OCI-LY1 (cell line): ENCODE data around the gene EVPL.
A peak's percentile ranks its signal among the peaks of the same experiment; 100 is the strongest.

Experiments used
- H2AFZ ChIP-seq: fragments of 200-600 bp; sonication (generic), shearing (Covaris generic); 2 replicates; pipeline ENCODE4 v1.6.0; 2014; ENCODE audit warnings: antibody characterized with exemption, mild to moderate bottlenecking, low read length
- H3F3A ChIP-seq: fragments of 200-600 bp; sonication (generic), shearing (Covaris generic); 2 replicates; pipeline ENCODE4 v1.6.0; 2014; ENCODE audit warnings: mild to moderate bottlenecking, antibody characterized with exemption, low read length, moderate library complexity; ENCODE audit not compliant: insufficient read depth
- H3K27ac ChIP-seq: fragments of 200-600 bp; sonication (generic); 2 replicates; pipeline ENCODE4 v1.5.1; 2014; ENCODE audit warnings: low read length, mixed run types, mild to moderate bottlenecking, low read depth; ENCODE audit not compliant: poor library complexity, severe bottlenecking
- H3K27me3 ChIP-seq: fragments of 200-600 bp; sonication (generic); 2 replicates; pipeline ENCODE4 v1.6.0; 2014; ENCODE audit warnings: antibody characterized with exemption, mild to moderate bottlenecking, low read length, moderate library complexity; ENCODE audit not compliant: insufficient read depth
- H3K36me3 ChIP-seq: fragments of 200-600 bp; sonication (generic); 2 replicates; pipeline ENCODE4 v1.6.1; 2014; ENCODE audit warnings: mild to moderate bottlenecking, antibody characterized with exemption, low read length, moderate library complexity, mixed read lengths; ENCODE audit not compliant: insufficient read depth
- H3K4me1 ChIP-seq: fragments of 200-600 bp; sonication (generic); 2 replicates; pipeline ENCODE4 v1.5.1; 2014; ENCODE audit warnings: mild to moderate bottlenecking, low read length, moderate library complexity; ENCODE audit not compliant: insufficient read depth, severe bottlenecking
- H3K4me2 ChIP-seq: fragments of 200-600 bp; sonication (generic), shearing (Covaris generic); 2 replicates; pipeline ENCODE4 v1.6.1; 2014; ENCODE audit warnings: low read length
- H3K4me3 ChIP-seq: fragments of 200-600 bp; sonication (generic); 2 replicates; pipeline ENCODE4 v1.5.1; 2014; ENCODE audit warnings: low read length, low read depth, mild to moderate bottlenecking, mixed read lengths; ENCODE audit not compliant: poor library complexity, severe bottlenecking
- H3K79me2 ChIP-seq: fragments of 200-600 bp; shearing (Covaris generic); 2 replicates; pipeline ENCODE4 v1.6.1; 2016; ENCODE audit warnings: mixed run types, low read length, mixed read lengths; ENCODE audit not compliant: insufficient read depth
- H3K9ac ChIP-seq: fragments of 200-600 bp; sonication (generic), shearing (Covaris generic); 2 replicates; pipeline ENCODE4 v1.6.1; 2014; ENCODE audit warnings: mild to moderate bottlenecking, low read length, mixed read lengths
- H3K9me2 ChIP-seq: fragments of 200-600 bp; sonication (generic), shearing (Covaris generic); 2 replicates; pipeline ENCODE4 v1.6.1; 2014; ENCODE audit warnings: low read depth, mild to moderate bottlenecking, low read length, mixed read lengths
- H3K9me3 ChIP-seq: fragments of 200-600 bp; shearing (Covaris generic); 2 replicates; pipeline ENCODE4 v1.6.1; 2014; ENCODE audit warnings: low read length, mixed read lengths
- H4K20me1 ChIP-seq: fragments of 200-600 bp; sonication (generic), shearing (Covaris generic); 2 replicates; pipeline ENCODE4 v1.6.0; 2016; ENCODE audit warnings: mild to moderate bottlenecking, low read length; ENCODE audit not compliant: insufficient read depth
- EZH2 ChIP-seq: fragments of 200-600 bp; sonication (generic), shearing (Covaris generic); IDR thresholded peaks from 2 replicates; pipeline ENCODE4 v1.8.0; 2017; ENCODE audit warnings: borderline replicate concordance, mixed run types, mild to moderate bottlenecking, antibody characterized with exemption, low read length, moderate library complexity, mixed read lengths
- TF ChIP-seq, protein P1 (sequence below): fragments of 200-600 bp; sonication (generic), shearing (Covaris generic); IDR thresholded peaks from 2 replicates; pipeline ENCODE4 v1.5.1; 2017; ENCODE audit warnings: mild to moderate bottlenecking, antibody characterized with exemption, low read length, moderate library complexity, mixed read lengths

Gene EVPL

DNA sequence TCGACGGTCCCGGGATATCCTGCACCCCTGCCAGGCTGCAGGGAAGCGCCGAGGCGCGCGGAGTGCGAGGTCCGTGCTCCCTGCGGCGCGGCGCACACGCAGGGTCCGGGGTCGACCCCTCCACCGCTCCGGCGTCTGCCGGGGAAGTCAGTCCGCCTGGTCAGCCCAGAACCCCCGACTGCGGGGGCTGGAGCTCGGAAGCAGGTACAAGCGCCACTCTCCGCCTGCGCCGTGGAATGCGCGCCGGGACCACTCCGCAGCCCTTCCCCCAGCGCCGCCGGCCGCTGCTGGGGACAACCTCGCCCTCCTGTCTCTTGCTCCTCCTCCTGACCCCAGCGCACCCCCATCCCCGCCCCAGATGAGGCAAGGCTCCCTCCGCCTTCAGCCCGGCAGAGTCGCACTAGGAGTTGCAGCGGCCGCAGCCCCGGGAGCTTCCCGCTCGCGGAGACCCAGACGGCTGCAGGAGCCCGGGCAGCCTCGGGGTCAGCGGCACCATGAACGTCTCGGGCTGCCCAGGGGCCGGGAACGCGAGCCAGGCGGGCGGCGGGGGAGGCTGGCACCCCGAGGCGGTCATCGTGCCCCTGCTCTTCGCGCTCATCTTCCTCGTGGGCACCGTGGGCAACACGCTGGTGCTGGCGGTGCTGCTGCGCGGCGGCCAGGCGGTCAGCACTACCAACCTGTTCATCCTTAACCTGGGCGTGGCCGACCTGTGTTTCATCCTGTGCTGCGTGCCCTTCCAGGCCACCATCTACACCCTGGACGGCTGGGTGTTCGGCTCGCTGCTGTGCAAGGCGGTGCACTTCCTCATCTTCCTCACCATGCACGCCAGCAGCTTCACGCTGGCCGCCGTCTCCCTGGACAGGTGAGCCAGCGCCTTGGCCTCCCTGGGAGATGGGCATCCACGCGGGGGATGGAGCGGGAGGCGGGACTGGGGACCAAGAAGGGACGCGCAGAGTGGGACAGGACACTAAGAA is 47.6 kb upstream of the EVPL start, which contains the start of gene GALR2:
TSS of gene GALR2 (plus strand) at position 392 of the 974 bp plus-strand sequence. CDS start at position 495, 103 bp downstream.
- peaks cover 14% of the 10 kb centered on the region for H3K27me3 ChIP-seq
- no peak within 1 kb of the TSS for H3K9ac ChIP-seq
- H4K20me1 ChIP-seq = no peaks in the 10 kb centered on the region
- no peak within 1 kb of the TSS for H3K27ac ChIP-seq
- no peak within 1 kb of the TSS for H3K4me2 ChIP-seq
- no peaks in the 10 kb centered on the region for H3F3A ChIP-seq
- no peak within 1 kb of the TSS for H2AFZ ChIP-seq
- TF ChIP-seq, protein P1, sequence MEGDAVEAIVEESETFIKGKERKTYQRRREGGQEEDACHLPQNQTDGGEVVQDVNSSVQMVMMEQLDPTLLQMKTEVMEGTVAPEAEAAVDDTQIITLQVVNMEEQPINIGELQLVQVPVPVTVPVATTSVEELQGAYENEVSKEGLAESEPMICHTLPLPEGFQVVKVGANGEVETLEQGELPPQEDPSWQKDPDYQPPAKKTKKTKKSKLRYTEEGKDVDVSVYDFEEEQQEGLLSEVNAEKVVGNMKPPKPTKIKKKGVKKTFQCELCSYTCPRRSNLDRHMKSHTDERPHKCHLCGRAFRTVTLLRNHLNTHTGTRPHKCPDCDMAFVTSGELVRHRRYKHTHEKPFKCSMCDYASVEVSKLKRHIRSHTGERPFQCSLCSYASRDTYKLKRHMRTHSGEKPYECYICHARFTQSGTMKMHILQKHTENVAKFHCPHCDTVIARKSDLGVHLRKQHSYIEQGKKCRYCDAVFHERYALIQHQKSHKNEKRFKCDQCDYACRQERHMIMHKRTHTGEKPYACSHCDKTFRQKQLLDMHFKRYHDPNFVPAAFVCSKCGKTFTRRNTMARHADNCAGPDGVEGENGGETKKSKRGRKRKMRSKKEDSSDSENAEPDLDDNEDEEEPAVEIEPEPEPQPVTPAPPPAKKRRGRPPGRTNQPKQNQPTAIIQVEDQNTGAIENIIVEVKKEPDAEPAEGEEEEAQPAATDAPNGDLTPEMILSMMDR = no peak
- no peaks in the 10 kb centered on the region for H3K9me3 ChIP-seq
- peaks cover 17% of the 10 kb centered on the region for H3K4me1 ChIP-seq
- H3K4me3 ChIP-seq = no peak within 1 kb of the TSS
- H3K79me2 ChIP-seq = peaks cover 8% of the 10 kb centered on the region; the same call in 1 of the 2 replicates
- H3K36me3 ChIP-seq = no peaks in the 10 kb centered on the region; the same call in 1 of the 2 replicates
- H3K9me2 ChIP-seq = no peaks in the 10 kb centered on the region

DNA sequence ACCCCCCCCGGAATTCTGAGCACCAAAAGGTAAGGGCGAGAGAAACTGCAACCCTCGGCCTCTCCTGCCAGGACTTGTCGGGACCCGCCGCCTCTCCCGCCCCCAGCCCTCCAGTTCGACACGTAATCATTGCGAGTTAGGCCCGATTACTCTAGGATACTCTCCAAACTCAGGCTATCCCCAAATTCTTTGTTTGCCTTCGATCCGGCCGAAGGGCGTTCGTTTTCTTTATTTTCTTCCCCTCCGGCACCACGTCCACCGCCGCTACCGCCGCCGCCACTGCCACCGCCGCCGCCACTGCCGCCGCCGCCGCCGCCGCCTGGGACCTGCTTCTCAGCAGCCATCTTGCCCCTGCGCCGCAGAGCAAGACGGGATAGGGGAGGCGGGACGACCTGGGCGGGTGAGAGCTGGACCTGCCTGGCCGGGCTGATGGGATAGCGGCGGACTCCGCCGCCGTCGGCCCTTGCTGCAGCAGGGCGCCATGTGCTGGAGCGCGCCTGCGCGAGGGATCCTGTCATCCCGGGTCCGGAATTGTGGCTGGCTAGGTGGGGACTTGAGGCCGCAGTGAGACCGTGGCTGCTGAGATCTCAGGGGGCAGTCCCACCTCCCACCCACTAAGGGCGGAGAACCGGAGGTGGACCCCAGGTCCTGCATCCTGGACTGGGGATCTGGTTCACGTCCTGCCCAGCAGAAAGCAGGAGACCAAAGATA is 45.2 kb upstream of the EVPL start, which contains the start of gene SRP68:
TSS of gene SRP68 (minus strand) at position 370 of the 711 bp plus-strand sequence. CDS start at position 344, 26 bp downstream.
- peak within 1 kb of the TSS; percentile 69 for H3K4me3 ChIP-seq
- H3K9me3 ChIP-seq = no peaks in the 10 kb centered on the region
- peak within 1 kb of the TSS; percentile 74 for H3K9ac ChIP-seq
- peaks cover 3% of the 10 kb centered on the region; the same call in 1 of the 2 replicates for H3K27me3 ChIP-seq
- H2AFZ ChIP-seq = peak within 1 kb of the TSS; percentile 20; the same call in 1 of the 2 replicates
- H3F3A ChIP-seq = no peaks in the 10 kb centered on the region
- no peaks in the 10 kb centered on the region for H4K20me1 ChIP-seq
- H3K4me1 ChIP-seq = peaks cover 17% of the 10 kb centered on the region
- TF ChIP-seq, protein P1 = no peak
- TF ChIP-seq EZH2 = no peak
- H3K36me3 ChIP-seq = peaks cover 13% of the 10 kb centered on the region; the same call in 1 of the 2 replicates
- peak within 1 kb of the TSS; percentile 59 for H3K27ac ChIP-seq
- H3K4me2 ChIP-seq = peak within 1 kb of the TSS; percentile 88
- H3K9me2 ChIP-seq = no peaks in the 10 kb centered on the region
- peaks cover 8% of the 10 kb centered on the region; the same call in 1 of the 2 replicates for H3K79me2 ChIP-seq

DNA sequence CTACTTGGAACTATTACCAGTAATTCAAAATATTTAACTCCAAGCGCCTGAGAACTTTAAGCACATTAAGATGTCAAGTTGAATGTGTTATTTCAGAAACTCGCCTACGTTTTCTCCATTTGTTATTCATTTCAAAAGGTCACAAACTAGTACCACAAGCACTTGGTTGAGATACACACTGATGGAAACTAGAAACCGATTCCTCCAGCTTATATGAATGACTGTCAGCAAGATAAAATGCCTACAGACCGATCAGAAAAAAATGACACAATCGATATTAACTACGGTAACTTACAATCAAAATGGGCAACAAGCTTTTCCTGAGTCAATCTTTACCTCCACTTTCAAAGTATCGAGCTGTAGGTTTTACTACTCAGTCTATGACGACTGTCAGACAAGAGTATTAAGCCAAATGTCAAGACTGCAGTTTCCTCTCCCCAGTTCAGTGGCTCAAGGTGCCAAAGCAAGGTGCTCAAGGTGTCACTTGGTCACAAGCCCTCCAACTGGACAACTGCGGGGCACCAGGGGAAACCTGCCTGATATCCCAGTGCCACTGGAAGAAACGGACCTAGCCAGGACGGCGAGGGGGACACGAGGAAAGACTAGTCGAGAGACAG is 44.5 kb upstream of the EVPL start:
- Histone ChIP-seq H3K4me2 (peak overlapping the region; percentile 88), H3K9ac (peak overlapping the region; percentile 74), H4K20me1 (no peaks in the 10 kb centered on the region), H3K36me3 (peaks cover 14% of the 10 kb centered on the region; the same call in 1 of the 2 replicates), H3K9me3 (no peaks in the 10 kb centered on the region), H3K9me2 (no peaks in the 10 kb centered on the region), H3K4me1 (peaks cover 17% of the 10 kb centered on the region), H3K27ac (peak overlapping the region; percentile 59), H3K79me2 (peaks cover 8% of the 10 kb centered on the region; the same call in 1 of the 2 replicates), H3F3A (no peaks in the 10 kb centered on the region), H3K4me3 (peak overlapping the region; percentile 69), H3K27me3 (no peaks in the 10 kb centered on the region), H2AFZ (no peak overlapping the region)
- no peak for TF ChIP-seq EZH2
- TF ChIP-seq, protein P1 = no peak
